Lung (tissue), 12 donors: ENCODE data around the gene DNAH17. TPM values are rescaled to one million over a fixed set of nuclear protein-coding genes. Genes with fewer than 3 reads are reported as not detected.
A peak's percentile ranks its signal among the peaks of the same experiment; 100 is the strongest.

Experiments used
- ATAC-seq: fragments of 200-7000 bp; cut with Tn5 transposase; one replicate; pipeline ENCODE4 v1.9.1; 2020; ENCODE audit warnings: moderate number of reproducible peaks; ENCODE audit not compliant: insufficient read depth, low FRiP score
- DNase-seq, 3 donors: peaks; one replicate each; pipeline ENCODE4 v3.0.0-alpha.2; 2013 to 2017
- H3K27ac ChIP-seq, 2 donors: one replicate each; pipeline ENCODE4 v1.5.1; 2013; ENCODE audit warnings: mild to moderate bottlenecking in 2 of 2, moderate library complexity in 2 of 2, control low read depth in 1 of 2, inconsistent platforms in 1 of 2, low read depth in 1 of 2, low read length in 1 of 2
- H3K27me3 ChIP-seq, 3 donors: one replicate each; pipeline ENCODE4 v1.5.1; 2013; ENCODE audit warnings: low read length in 2 of 3; ENCODE audit not compliant: control insufficient read depth in 3 of 3, insufficient read depth in 3 of 3
- H3K36me3 ChIP-seq, 4 donors: one replicate each; pipeline ENCODE4 v1.5.1; 2013; ENCODE audit warnings: low read length in 4 of 4, mild to moderate bottlenecking in 1 of 4, moderate library complexity in 1 of 4; ENCODE audit not compliant: control insufficient read depth in 4 of 4, insufficient read depth in 4 of 4
- H3K4me1 ChIP-seq, 5 donors: one replicate each; pipeline ENCODE4 v1.5.1; 2013; ENCODE audit warnings: low read length in 5 of 5, mild to moderate bottlenecking in 2 of 5, moderate library complexity in 1 of 5; ENCODE audit not compliant: control insufficient read depth in 5 of 5, insufficient read depth in 5 of 5
- H3K4me3 ChIP-seq: one replicate; pipeline ENCODE4 v1.5.1; 2013; ENCODE audit warnings: mild to moderate bottlenecking, control low read depth, moderate library complexity
- H3K9ac ChIP-seq, 2 donors: one replicate each; pipeline ENCODE4 v1.5.1; 2013; ENCODE audit warnings: low read length in 2 of 2, control low read depth in 1 of 2; ENCODE audit not compliant: insufficient read depth in 1 of 2
- H3K9me3 ChIP-seq, 4 donors: one replicate each; pipeline ENCODE4 v1.5.1; 2013; ENCODE audit warnings: low read length in 3 of 4, mild to moderate bottlenecking in 1 of 4, moderate library complexity in 1 of 4; ENCODE audit not compliant: control insufficient read depth in 4 of 4, insufficient read depth in 3 of 4
- CTCF ChIP-seq: IDR thresholded peaks from 2 replicates; pipeline ENCODE4 v1.5.1; 2012; ENCODE audit warnings: mild to moderate bottlenecking; ENCODE audit errors: control extremely low read depth, extremely low read depth
- WGBS, 2 donors: extraction: QIAGEN DNeasy Blood & Tissue Kit; methylation state at CpG; one replicate each; pipeline ENCODE4 v1.1.7; 2013; 5-methylcytosine and 5-hydroxymethylcytosine counted together
- polyA plus RNA-seq, 2 donors: library from polyadenylated mRNA; stranded (reverse); fragments of 200-250 nt; gene quantifications; one replicate each; pipeline ENCODE4 v1.2.1, GENCODE V29; 2013
- total RNA-seq, 2 donors: library from RNA; depleted of rRNA in 1 of 2; stranded (reverse); fragments of >200 nt in 1 of 2; gene quantifications; one replicate each; pipeline ENCODE4 v1.2.1, GENCODE V29; 2014 to 2021
- donor health status: control.
- donor health status: control.
- donor health status: Bipolar disorder and iron deficiency.
- donor health status: healthy.
- donor health status: DM: yes; HTN: yes; CAD: no.

Gene DNAH17
- total and polyA plus RNA-seq, 4 donors: 0.44 to 1.6 (median 1.2) TPM

- DNase-seq (no peak), ATAC-seq (no peak)
- H3K27ac ChIP-seq: peak overlapping the region in 1 of 2 donors; percentile 33
- no peak for TF ChIP-seq CTCF
- no peaks in the 10 kb centered on the region for H3K9me3 ChIP-seq
- H3K9ac ChIP-seq: no peak overlapping the region
- H3K36me3 ChIP-seq: no peaks in the 10 kb centered on the region
- no peaks in the 10 kb centered on the region for H3K27me3 ChIP-seq
- H3K4me3 ChIP-seq: no peak overlapping the region
- peaks cover 0 to 20% (median 0%) of the 10 kb centered on the region in 5 donors for H3K4me1 ChIP-seq
- 81 to 86% methylated on average over 5 of the region's 5 CpGs for WGBS, 2 donors
Measured at GRCh38 chr17:78376161-78376560, 201.0 kb downstream of the DNAH17 start.

- DNase-seq (no peak), ATAC-seq (peak; percentile 65)
- peaks cover 0 to 20% (median 0%) of the 10 kb centered on the region in 5 donors for H3K4me1 ChIP-seq
- H3K36me3 ChIP-seq: no peaks in the 10 kb centered on the region
- no peak overlapping the region for H3K4me3 ChIP-seq
- 29 to 50% methylated on average over 9 of the region's 9 CpGs for WGBS, 2 donors
- no peaks in the 10 kb centered on the region for H3K27me3 ChIP-seq
- no peak overlapping the region for H3K9ac ChIP-seq
- TF ChIP-seq CTCF: no peak
- H3K9me3 ChIP-seq: no peaks in the 10 kb centered on the region
- peak overlapping the region; percentile 42 to 76 for H3K27ac ChIP-seq
Measured at GRCh38 chr17:78375401-78376151, 201.6 kb downstream of the DNAH17 start.

- no peak for TF ChIP-seq CTCF
- 67 to 68% methylated on average over 14 of the region's 14 CpGs for WGBS, 2 donors
- Histone ChIP-seq H3K9me3 (no peaks in the 10 kb centered on the region), H3K9ac (no peak overlapping the region), H3K36me3 (no peaks in the 10 kb centered on the region), H3K4me3 (no peak overlapping the region), H3K27ac (peak overlapping the region; percentile 42 to 76), H3K4me1 (peaks cover 0 to 20% (median 0%) of the 10 kb centered on the region in 5 donors), H3K27me3 (no peaks in the 10 kb centered on the region)
- no peak for DNase-seq
- ATAC-seq: no peak
Measured at GRCh38 chr17:78374631-78375274, 202.4 kb downstream of the DNAH17 start.
